ENCODE results near the gene PLCG2. TPM values are rescaled to one million over a fixed set of nuclear protein-coding genes. Genes with fewer than 3 reads are reported as not detected.

The PLCG2 gene
- total RNA-seq, 1 donor from 2014 or later: 47.6 TPM

GRCh38 chr16:81894592-81894991 is 115.5 kb downstream of the PLCG2 start:
- Histone ChIP-seq H3K36me3 (peaks cover 13% of the 10 kb centered on the region), H3K9me3 (no peaks in the 10 kb centered on the region), H3K4me3 (no peak overlapping the region), H3K27me3 (no peaks in the 10 kb centered on the region), H3K4me1 (no peaks in the 10 kb centered on the region), H3K27ac (no peak overlapping the region)
- ATAC-seq (no peak), DNase-seq (no peak)
- TF ChIP-seq, protein P1, sequence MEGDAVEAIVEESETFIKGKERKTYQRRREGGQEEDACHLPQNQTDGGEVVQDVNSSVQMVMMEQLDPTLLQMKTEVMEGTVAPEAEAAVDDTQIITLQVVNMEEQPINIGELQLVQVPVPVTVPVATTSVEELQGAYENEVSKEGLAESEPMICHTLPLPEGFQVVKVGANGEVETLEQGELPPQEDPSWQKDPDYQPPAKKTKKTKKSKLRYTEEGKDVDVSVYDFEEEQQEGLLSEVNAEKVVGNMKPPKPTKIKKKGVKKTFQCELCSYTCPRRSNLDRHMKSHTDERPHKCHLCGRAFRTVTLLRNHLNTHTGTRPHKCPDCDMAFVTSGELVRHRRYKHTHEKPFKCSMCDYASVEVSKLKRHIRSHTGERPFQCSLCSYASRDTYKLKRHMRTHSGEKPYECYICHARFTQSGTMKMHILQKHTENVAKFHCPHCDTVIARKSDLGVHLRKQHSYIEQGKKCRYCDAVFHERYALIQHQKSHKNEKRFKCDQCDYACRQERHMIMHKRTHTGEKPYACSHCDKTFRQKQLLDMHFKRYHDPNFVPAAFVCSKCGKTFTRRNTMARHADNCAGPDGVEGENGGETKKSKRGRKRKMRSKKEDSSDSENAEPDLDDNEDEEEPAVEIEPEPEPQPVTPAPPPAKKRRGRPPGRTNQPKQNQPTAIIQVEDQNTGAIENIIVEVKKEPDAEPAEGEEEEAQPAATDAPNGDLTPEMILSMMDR (IDR thresholded peaks at IDR 0.05): no peak
- intact Hi-C loops (cut with DNase I): no loop called here

DNA sequence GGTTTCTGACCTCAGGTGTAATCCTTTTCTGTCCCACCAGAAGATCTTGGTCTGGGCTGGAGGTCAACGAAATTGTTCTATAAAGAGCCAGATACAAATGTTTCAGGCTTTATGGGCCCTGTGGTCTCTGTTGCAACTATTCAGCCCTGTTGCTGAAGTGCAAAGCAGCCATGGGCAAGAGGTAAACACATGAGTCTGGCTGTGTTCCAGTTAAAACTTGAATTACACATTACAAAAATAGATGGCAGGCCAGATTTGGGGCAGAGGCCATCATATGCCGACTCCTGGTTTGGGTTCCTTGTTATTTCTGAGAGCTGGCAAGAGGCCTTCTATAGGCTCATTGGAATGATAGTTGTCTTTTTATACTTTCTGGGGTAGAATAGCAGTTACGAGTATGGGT is 117.8 kb downstream of the PLCG2 start:
- no peak overlapping the region for H3K27ac ChIP-seq
- intact Hi-C loops (cut with DNase I): no loop called here
- H3K4me3 ChIP-seq: no peak overlapping the region
- no peaks in the 10 kb centered on the region for H3K27me3 ChIP-seq
- peaks cover 9% of the 10 kb centered on the region for H3K4me1 ChIP-seq
- DNase-seq: no peak
- TF ChIP-seq, protein P1 (IDR thresholded peaks at IDR 0.05): no peak
- ATAC-seq: no peak
- H3K36me3 ChIP-seq: peaks cover 30% of the 10 kb centered on the region
- H3K9me3 ChIP-seq: no peaks in the 10 kb centered on the region

DNA sequence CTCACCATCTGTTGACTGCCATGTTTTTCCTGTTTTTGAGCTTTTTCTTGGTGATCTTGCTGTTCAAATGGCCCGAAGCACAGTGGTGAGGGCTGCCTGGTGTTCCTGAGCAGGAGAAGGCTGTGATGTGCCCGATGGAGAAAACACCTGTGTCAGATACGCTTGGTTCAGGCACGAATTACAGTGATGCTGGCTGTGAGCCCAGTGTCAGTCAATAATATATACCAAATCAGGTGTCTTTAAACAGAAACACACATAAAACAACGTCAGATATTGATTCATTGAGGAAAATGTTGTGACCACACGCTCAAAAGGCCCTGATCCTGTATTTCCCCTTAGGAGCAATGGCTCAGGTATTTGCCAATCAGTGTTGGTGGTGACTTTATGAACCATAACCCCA is 120.5 kb downstream of the PLCG2 start:
- DNase-seq: no peak
- Histone ChIP-seq H3K4me1 (peaks cover 9% of the 10 kb centered on the region), H3K27me3 (no peaks in the 10 kb centered on the region), H3K27ac (no peak overlapping the region), H3K9me3 (no peaks in the 10 kb centered on the region), H3K4me3 (no peak overlapping the region), H3K36me3 (peaks cover 30% of the 10 kb centered on the region)
- intact Hi-C loops (cut with DNase I): no loop called here
- TF ChIP-seq, protein P1 (IDR thresholded peaks at IDR 0.05): no peak
- ATAC-seq: no peak

- H3K9me3 ChIP-seq: no peaks in the 10 kb centered on the region
- no peak for ATAC-seq
- no peaks in the 10 kb centered on the region for H3K27me3 ChIP-seq
- TF ChIP-seq, protein P1 (IDR thresholded peaks at IDR 0.05): no peak
- peaks cover 30% of the 10 kb centered on the region for H3K36me3 ChIP-seq
- peaks cover 9% of the 10 kb centered on the region for H3K4me1 ChIP-seq
- no peak overlapping the region for H3K27ac ChIP-seq
- H3K4me3 ChIP-seq: no peak overlapping the region
- intact Hi-C loops (cut with DNase I): no loop called here
- DNase-seq: no peak
Measured at GRCh38 chr16:81900014-81900413, 120.9 kb downstream of the PLCG2 start.

- Histone ChIP-seq H3K36me3 (peaks cover 30% of the 10 kb centered on the region), H3K9me3 (no peaks in the 10 kb centered on the region), H3K27ac (no peak overlapping the region), H3K4me3 (no peak overlapping the region), H3K27me3 (no peaks in the 10 kb centered on the region), H3K4me1 (peaks cover 9% of the 10 kb centered on the region)
- no peak for DNase-seq
- ATAC-seq: no peak
- intact Hi-C loops (cut with DNase I): no loop called here
- TF ChIP-seq, protein P1 (IDR thresholded peaks at IDR 0.05): no peak
Measured at GRCh38 chr16:81900456-81900855, 121.4 kb downstream of the PLCG2 start.

GRCh38 chr16:81901484-81901883 is 122.4 kb downstream of the PLCG2 start:
- Histone ChIP-seq H3K4me3 (no peak overlapping the region), H3K9me3 (no peaks in the 10 kb centered on the region), H3K27ac (peak overlapping the region; percentile 40), H3K4me1 (peaks cover 9% of the 10 kb centered on the region), H3K36me3 (peaks cover 30% of the 10 kb centered on the region), H3K27me3 (no peaks in the 10 kb centered on the region)
- peak; percentile 9 for ATAC-seq
- TF ChIP-seq, protein P1 (IDR thresholded peaks at IDR 0.05): no peak
- no peak for DNase-seq
- intact Hi-C loops (cut with DNase I): no loop called here

Measured in upper lobe of right lung (tissue), 1 donor.